HG03442 (cell line): ENCODE data around the gene ACSBG1.

ENCODE experiments used
- ATAC-seq: cut with Tn5 transposase; IDR thresholded peaks from one replicate; pipeline ENCODE4 v1.9.1; 2021; ENCODE audit warnings: mild to moderate bottlenecking, moderate library complexity; ENCODE audit not compliant: unreplicated experiment

Gene ACSBG1

GRCh38 chr15:78204351-78205309 lies 29.7 kb downstream of the ACSBG1 start:
- ATAC-seq = no peak

- ATAC-seq = no peak
Measured at GRCh38 chr15:78203346-78204225, 30.8 kb downstream of the ACSBG1 start.

GRCh38 chr15:78201281-78202190 lies 32.8 kb downstream of the ACSBG1 start:
- no peak for ATAC-seq

GRCh38 chr15:78200276-78200930 lies 34.0 kb downstream of the ACSBG1 start:
- ATAC-seq = no peak

GRCh38 chr15:78197632-78198031 lies 36.7 kb downstream of the ACSBG1 start:
- no peak for ATAC-seq

GRCh38 chr15:78195735-78196201 lies 38.6 kb downstream of the ACSBG1 start:
- no peak for ATAC-seq

GRCh38 chr15:78194568-78194925 lies 39.8 kb downstream of the ACSBG1 start:
- ATAC-seq = no peak

- ATAC-seq = no peak
Measured at GRCh38 chr15:78193731-78194567, 40.4 kb downstream of the ACSBG1 start.

GRCh38 chr15:78192826-78193594 lies 41.4 kb downstream of the ACSBG1 start:
- no peak for ATAC-seq

- ATAC-seq = no peak
Measured at GRCh38 chr15:78182821-78183220, 51.5 kb downstream of the ACSBG1 start.

GRCh38 chr15:78182336-78182700 lies 52.0 kb downstream of the ACSBG1 start:
- ATAC-seq = no peak

GRCh38 chr15:78179906-78180305 lies 54.5 kb downstream of the ACSBG1 start:
- ATAC-seq = no peak

GRCh38 chr15:78179286-78179840 lies 55.0 kb downstream of the ACSBG1 start:
- no peak for ATAC-seq

- ATAC-seq = no peak
Measured at GRCh38 chr15:78178064-78178463, 56.3 kb downstream of the ACSBG1 start.

GRCh38 chr15:78177447-78177873 lies 56.9 kb downstream of the ACSBG1 start:
- ATAC-seq = no peak

GRCh38 chr15:78175330-78175729 lies 59.0 kb downstream of the ACSBG1 start:
- no peak for ATAC-seq

- ATAC-seq = no peak
Measured at GRCh38 chr15:78174401-78174800, 60.0 kb downstream of the ACSBG1 start.

- ATAC-seq = no peak
Measured at GRCh38 chr15:78171864-78172472, 62.4 kb downstream of the ACSBG1 start.
